Hepatocyte (in vitro differentiated cells): ENCODE data around the gene NCOR1.

Source experiments
- EZH2 ChIP-seq: fragments of 200-600 bp; sonication (generic); IDR thresholded peaks from 2 replicates; pipeline ENCODE4 v1.6.1; 2016; ENCODE audit warnings: antibody characterized with exemption, mild to moderate bottlenecking, borderline replicate concordance
- TF ChIP-seq, protein P1 (sequence below): fragments of 200-600 bp; sonication (generic); IDR thresholded peaks from 2 replicates; pipeline ENCODE4 v1.5.1; 2016; ENCODE audit warnings: antibody characterized with exemption, mild to moderate bottlenecking; ENCODE audit not compliant: poor library complexity

DNA sequence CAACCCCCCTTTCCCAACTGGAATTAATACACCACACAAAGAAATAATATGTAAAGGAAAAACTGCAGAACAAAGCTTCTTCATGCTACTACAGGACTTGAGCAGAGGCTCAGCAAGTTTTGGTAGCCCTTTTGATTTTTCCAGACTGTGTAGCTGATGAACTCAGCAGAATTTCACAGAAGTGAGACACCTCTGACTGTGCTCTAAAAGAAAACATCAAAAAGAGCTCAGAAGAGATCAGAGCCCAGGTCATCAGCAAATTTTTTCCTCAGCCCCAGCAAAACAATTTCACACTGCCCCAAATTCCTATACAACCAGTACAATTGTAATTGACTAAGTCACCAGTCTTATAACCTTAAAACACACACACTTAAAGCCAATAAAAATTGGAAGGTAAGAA is 177.7 kb downstream of the NCOR1 start:
- TF ChIP-seq, protein P1, sequence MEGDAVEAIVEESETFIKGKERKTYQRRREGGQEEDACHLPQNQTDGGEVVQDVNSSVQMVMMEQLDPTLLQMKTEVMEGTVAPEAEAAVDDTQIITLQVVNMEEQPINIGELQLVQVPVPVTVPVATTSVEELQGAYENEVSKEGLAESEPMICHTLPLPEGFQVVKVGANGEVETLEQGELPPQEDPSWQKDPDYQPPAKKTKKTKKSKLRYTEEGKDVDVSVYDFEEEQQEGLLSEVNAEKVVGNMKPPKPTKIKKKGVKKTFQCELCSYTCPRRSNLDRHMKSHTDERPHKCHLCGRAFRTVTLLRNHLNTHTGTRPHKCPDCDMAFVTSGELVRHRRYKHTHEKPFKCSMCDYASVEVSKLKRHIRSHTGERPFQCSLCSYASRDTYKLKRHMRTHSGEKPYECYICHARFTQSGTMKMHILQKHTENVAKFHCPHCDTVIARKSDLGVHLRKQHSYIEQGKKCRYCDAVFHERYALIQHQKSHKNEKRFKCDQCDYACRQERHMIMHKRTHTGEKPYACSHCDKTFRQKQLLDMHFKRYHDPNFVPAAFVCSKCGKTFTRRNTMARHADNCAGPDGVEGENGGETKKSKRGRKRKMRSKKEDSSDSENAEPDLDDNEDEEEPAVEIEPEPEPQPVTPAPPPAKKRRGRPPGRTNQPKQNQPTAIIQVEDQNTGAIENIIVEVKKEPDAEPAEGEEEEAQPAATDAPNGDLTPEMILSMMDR, result no peak
- no peak for TF ChIP-seq EZH2
